HG03175 (cell line): Measurements from ENCODE around the gene CYP8B1.

ENCODE experiments used
- ATAC-seq: cut with Tn5 transposase; IDR thresholded peaks from one replicate; pipeline ENCODE4 v1.9.1; 2021; ENCODE audit warnings: mild to moderate bottlenecking, moderate library complexity; ENCODE audit not compliant: unreplicated experiment

CYP8B1 gene

GRCh38 chr3:42829083-42829627, 46.5 kb downstream of the CYP8B1 start:
- no peak for ATAC-seq

- no peak for ATAC-seq
Measured at GRCh38 chr3:42827654-42828053, 48.0 kb downstream of the CYP8B1 start.

- no peak for ATAC-seq
Measured at GRCh38 chr3:42827023-42827422, 48.7 kb downstream of the CYP8B1 start.

- ATAC-seq: no peak
Measured at GRCh38 chr3:42826141-42826540, 49.5 kb downstream of the CYP8B1 start.

- ATAC-seq: no peak
Measured at GRCh38 chr3:42823351-42823750, 52.3 kb downstream of the CYP8B1 start.

GRCh38 chr3:42822828-42823227, 52.9 kb downstream of the CYP8B1 start:
- ATAC-seq: no peak
